ENCODE results near the gene INSR. TPM values are rescaled to one million over a fixed set of nuclear protein-coding genes. Genes with fewer than 3 reads are reported as not detected.

INSR gene
- total RNA-seq, 1 donor from 2014 or later: 7.9 TPM

DNA sequence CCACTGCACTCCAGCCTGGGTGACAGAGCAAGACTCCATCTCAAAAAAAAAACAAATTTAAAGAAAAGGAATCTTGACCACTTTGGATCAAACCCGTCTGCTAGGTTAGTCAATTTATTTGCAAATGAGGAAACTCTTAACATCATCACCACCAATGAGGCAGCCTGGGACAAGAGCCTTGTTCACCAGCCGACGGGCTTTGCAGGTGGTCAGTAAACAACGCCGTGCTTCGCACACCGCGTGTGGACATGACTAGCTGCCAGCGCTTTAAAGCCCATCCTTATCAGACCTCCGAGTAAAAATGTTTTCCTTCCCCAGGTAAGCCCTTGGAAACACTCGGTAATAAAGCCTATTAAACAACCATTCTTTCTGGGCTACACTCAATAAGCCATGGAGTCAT is 41.9 kb downstream of the INSR start:
- Histone ChIP-seq H3K9ac (ENCODE audit: low read length) (no peak overlapping the region), H3K27ac (ENCODE audit: low read depth, low read length) (no peak overlapping the region), H3K79me2 (ENCODE audit: insufficient read depth, low read length) (no peaks in the 10 kb centered on the region), H3K27me3 (ENCODE audit: insufficient read depth, low read length) (no peaks in the 10 kb centered on the region), H3K9me3 (ENCODE audit: insufficient read depth, low read depth, low read length) (no peaks in the 10 kb centered on the region), H3K4me1 (ENCODE audit: insufficient read depth, low read length) (no peaks in the 10 kb centered on the region), H4K20me1 (ENCODE audit: insufficient read depth, low read length) (no peaks in the 10 kb centered on the region), H2AFZ (ENCODE audit: low read depth, low read length) (no peak overlapping the region), H3K36me3 (ENCODE audit: insufficient read depth, low read length) (no peaks in the 10 kb centered on the region), H3K4me3 (ENCODE audit: insufficient read depth, low read depth, low read length) (no peak overlapping the region), H3K4me2 (ENCODE audit: low read length) (no peak overlapping the region)
- H3K4me1 Mint-ChIP-seq (ENCODE audit: low read depth, unreplicated experiment): peaks cover 3% of the 10 kb centered on the region
- FAIRE-seq (no peak), DNase-seq (ENCODE audit: low read depth) (no peak)
- H3K36me3 Mint-ChIP-seq (ENCODE audit: low read depth, unreplicated experiment): no peaks in the 10 kb centered on the region
- no peak for TF ChIP-seq CTCF (IDR thresholded peaks at IDR 0.05; ENCODE audit: insufficient read depth, low read depth, low read length)
- no peak for TF ChIP-seq EZH2 (IDR thresholded peaks at IDR 0.05; ENCODE audit: insufficient read depth, low read length)
- no peaks in the 10 kb centered on the region for H3K27me3 Mint-ChIP-seq (ENCODE audit: low read depth, unreplicated experiment)
- H3K27ac Mint-ChIP-seq (ENCODE audit: unreplicated experiment): no peak overlapping the region
- no peak overlapping the region for H3K4me3 Mint-ChIP-seq (ENCODE audit: unreplicated experiment)
- peaks cover 2% of the 10 kb centered on the region for H3K9me3 Mint-ChIP-seq (ENCODE audit: unreplicated experiment)

- Mint-ChIP-seq H3K4me3 (ENCODE audit: unreplicated experiment) (no peak overlapping the region), H3K9me3 (ENCODE audit: unreplicated experiment) (peaks cover 7% of the 10 kb centered on the region), H3K36me3 (ENCODE audit: low read depth, unreplicated experiment) (no peaks in the 10 kb centered on the region), H3K27me3 (ENCODE audit: low read depth, unreplicated experiment) (no peaks in the 10 kb centered on the region), H3K27ac (ENCODE audit: unreplicated experiment) (no peak overlapping the region), H3K4me1 (ENCODE audit: low read depth, unreplicated experiment) (peaks cover 2% of the 10 kb centered on the region)
- H3K27me3 ChIP-seq (ENCODE audit: insufficient read depth, low read length): no peaks in the 10 kb centered on the region
- H2AFZ ChIP-seq (ENCODE audit: low read depth, low read length): no peak overlapping the region
- no peak overlapping the region for H3K9ac ChIP-seq (ENCODE audit: low read length)
- H3K27ac ChIP-seq (ENCODE audit: low read depth, low read length): no peak overlapping the region
- no peak for FAIRE-seq
- no peaks in the 10 kb centered on the region for H4K20me1 ChIP-seq (ENCODE audit: insufficient read depth, low read length)
- no peak for DNase-seq (ENCODE audit: low read depth)
- no peaks in the 10 kb centered on the region for H3K79me2 ChIP-seq (ENCODE audit: insufficient read depth, low read length)
- TF ChIP-seq EZH2 (IDR thresholded peaks at IDR 0.05; ENCODE audit: insufficient read depth, low read length) (no peak), CTCF (IDR thresholded peaks at IDR 0.05; ENCODE audit: insufficient read depth, low read depth, low read length) (no peak)
- H3K4me2 ChIP-seq (ENCODE audit: low read length): no peak overlapping the region
- H3K4me3 ChIP-seq (ENCODE audit: insufficient read depth, low read depth, low read length): no peak overlapping the region
- H3K36me3 ChIP-seq (ENCODE audit: insufficient read depth, low read length): no peaks in the 10 kb centered on the region
- H3K9me3 ChIP-seq (ENCODE audit: insufficient read depth, low read depth, low read length): no peaks in the 10 kb centered on the region
- H3K4me1 ChIP-seq (ENCODE audit: insufficient read depth, low read length): no peaks in the 10 kb centered on the region
Measured at GRCh38 chr19:7251494-7251893, 42.7 kb downstream of the INSR start.

- H3K36me3 Mint-ChIP-seq (ENCODE audit: low read depth, unreplicated experiment): no peaks in the 10 kb centered on the region
- FAIRE-seq: no peak
- no peaks in the 10 kb centered on the region for H3K27me3 ChIP-seq (ENCODE audit: insufficient read depth, low read length)
Measured at GRCh38 chr19:7250951-7251350, 43.3 kb downstream of the INSR start.

More at GRCh38 chr19:7250951-7251350, 43.3 kb downstream of the INSR start:
- Histone ChIP-seq H3K4me1 (ENCODE audit: insufficient read depth, low read length) (no peaks in the 10 kb centered on the region), H3K36me3 (ENCODE audit: insufficient read depth, low read length) (no peaks in the 10 kb centered on the region), H3K4me3 (ENCODE audit: insufficient read depth, low read depth, low read length) (no peak overlapping the region), H3K4me2 (ENCODE audit: low read length) (no peak overlapping the region), H3K79me2 (ENCODE audit: insufficient read depth, low read length) (no peaks in the 10 kb centered on the region), H3K9me3 (ENCODE audit: insufficient read depth, low read depth, low read length) (no peaks in the 10 kb centered on the region), H3K9ac (ENCODE audit: low read length) (no peak overlapping the region), H3K27ac (ENCODE audit: low read depth, low read length) (no peak overlapping the region), H2AFZ (ENCODE audit: low read depth, low read length) (no peak overlapping the region), H4K20me1 (ENCODE audit: insufficient read depth, low read length) (no peaks in the 10 kb centered on the region)
- TF ChIP-seq CTCF (IDR thresholded peaks at IDR 0.05; ENCODE audit: insufficient read depth, low read depth, low read length) (no peak), EZH2 (IDR thresholded peaks at IDR 0.05; ENCODE audit: insufficient read depth, low read length) (no peak)
- Mint-ChIP-seq H3K27ac (ENCODE audit: unreplicated experiment) (no peak overlapping the region), H3K4me1 (ENCODE audit: low read depth, unreplicated experiment) (peaks cover 2% of the 10 kb centered on the region), H3K9me3 (ENCODE audit: unreplicated experiment) (peaks cover 7% of the 10 kb centered on the region), H3K27me3 (ENCODE audit: low read depth, unreplicated experiment) (no peaks in the 10 kb centered on the region), H3K4me3 (ENCODE audit: unreplicated experiment) (no peak overlapping the region)
- no peak for DNase-seq (ENCODE audit: low read depth)

Measured in astrocyte (in vitro differentiated cells and primary cell).